NOMO-1 treated with dmso at 0.1 percent for 144 hours (cell line): ENCODE measurements around the gene DMKN.

ENCODE experiments used
- DNase-seq: peaks from one replicate; lab custom pipeline; 2025; ENCODE audit not compliant: unreplicated experiment; lab: John Stamatoyannopoulos, UW

The DMKN gene, protein sequence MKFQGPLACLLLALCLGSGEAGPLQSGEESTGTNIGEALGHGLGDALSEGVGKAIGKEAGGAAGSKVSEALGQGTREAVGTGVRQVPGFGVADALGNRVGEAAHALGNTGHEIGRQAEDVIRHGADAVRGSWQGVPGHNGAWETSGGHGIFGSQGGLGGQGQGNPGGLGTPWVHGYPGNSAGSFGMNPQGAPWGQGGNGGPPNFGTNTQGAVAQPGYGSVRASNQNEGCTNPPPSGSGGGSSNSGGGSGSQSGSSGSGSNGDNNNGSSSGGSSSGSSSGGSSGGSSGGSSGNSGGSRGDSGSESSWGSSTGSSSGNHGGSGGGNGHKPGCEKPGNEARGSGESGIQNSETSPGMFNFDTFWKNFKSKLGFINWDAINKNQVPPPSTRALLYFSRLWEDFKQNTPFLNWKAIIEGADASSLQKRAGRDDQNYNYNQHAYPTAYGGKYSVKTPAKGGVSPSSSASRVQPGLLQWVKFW

DNA sequence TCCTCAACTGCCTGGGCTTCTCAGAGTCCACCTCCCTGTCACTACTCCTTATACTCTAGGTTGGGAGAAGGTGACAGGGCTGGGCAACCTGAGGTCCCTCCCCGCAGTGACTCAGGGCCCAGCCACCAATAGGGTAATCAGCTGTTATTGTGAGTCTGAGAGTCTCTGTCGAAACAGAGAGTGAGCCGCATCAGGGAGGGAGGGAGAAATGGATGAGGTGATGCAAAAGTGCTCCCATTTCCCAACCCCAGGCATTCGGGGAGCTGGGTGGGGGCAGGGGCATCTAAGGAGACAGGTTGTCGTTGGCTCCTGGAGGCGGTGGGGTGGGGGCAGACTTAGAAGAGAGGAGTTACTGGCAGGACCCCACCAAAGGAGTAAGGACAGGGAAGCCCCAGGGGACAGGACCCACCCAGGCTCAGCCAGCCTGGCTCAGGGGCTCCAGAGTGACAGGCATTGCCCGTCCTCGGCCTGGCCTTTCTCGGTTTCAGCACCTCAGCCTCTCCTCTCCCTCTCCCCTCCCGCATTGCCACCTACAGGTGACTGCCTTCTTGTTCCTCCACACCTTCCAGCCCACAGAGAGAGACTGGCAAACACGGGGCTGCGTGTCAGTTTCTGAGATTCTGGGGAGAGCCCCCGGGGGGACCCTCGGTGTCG is at the start of gene DMKN:
Gene DMKN (minus strand): TSS at position 22 of the 654 bp plus-strand sequence. CDS start 174 bp downstream, outside the sequence.
- no peak for DNase-seq

- no peak for DNase-seq
Observed at GRCh38 chr19:35562776-35563175, 49.3 kb upstream of the DMKN start.

DNA sequence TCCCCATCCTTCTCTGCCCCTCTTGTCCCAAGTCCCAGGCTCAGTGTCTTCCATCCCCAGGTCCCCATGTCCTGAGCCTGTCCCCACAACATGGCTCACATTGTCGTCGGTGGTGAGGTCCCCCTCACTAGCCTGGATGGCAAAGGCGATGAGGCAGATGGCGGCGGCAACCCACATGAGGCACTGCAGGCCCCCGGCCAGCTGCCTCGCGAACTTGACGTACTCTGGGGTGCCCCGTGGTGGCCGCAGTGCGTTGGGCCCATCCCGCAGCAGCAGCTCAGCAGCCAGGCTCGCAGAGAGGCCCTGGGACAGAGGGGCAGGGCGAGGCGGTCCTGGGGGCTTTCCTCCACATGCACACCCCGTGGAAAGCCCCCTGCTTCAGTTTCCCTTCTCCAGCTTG is 48.9 kb upstream of the DMKN start:
- DNase-seq = no peak

- DNase-seq = no peak
Observed at GRCh38 chr19:35561436-35561835, 48.0 kb upstream of the DMKN start.

- no peak for DNase-seq
Observed at GRCh38 chr19:35560677-35561076, 47.2 kb upstream of the DMKN start.

DNA sequence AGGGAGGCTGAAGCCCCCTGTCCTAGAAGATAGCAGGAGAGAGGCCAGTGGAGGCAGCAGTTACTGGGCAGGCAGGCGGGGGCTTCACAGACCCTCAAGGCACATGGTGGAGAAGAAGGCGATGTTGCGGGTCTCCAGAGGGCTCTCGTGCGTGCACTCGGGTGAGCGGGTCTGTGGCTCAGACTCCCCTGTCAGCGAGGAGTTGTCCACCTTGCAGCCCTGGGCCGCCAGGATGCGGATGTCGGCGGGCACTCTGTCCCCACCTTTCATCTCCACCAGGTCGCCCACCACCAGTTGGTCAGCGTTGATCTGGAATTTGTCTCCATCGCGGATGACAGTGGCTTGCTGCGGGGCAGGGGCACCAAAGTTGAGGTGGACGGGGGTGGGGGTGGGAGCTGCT is 46.8 kb upstream of the DMKN start:
- no peak for DNase-seq

GRCh38 chr19:35559781-35560180 is 46.3 kb upstream of the DMKN start:
- no peak for DNase-seq

GRCh38 chr19:35559281-35559659 is 45.8 kb upstream of the DMKN start:
- DNase-seq = no peak

DNA sequence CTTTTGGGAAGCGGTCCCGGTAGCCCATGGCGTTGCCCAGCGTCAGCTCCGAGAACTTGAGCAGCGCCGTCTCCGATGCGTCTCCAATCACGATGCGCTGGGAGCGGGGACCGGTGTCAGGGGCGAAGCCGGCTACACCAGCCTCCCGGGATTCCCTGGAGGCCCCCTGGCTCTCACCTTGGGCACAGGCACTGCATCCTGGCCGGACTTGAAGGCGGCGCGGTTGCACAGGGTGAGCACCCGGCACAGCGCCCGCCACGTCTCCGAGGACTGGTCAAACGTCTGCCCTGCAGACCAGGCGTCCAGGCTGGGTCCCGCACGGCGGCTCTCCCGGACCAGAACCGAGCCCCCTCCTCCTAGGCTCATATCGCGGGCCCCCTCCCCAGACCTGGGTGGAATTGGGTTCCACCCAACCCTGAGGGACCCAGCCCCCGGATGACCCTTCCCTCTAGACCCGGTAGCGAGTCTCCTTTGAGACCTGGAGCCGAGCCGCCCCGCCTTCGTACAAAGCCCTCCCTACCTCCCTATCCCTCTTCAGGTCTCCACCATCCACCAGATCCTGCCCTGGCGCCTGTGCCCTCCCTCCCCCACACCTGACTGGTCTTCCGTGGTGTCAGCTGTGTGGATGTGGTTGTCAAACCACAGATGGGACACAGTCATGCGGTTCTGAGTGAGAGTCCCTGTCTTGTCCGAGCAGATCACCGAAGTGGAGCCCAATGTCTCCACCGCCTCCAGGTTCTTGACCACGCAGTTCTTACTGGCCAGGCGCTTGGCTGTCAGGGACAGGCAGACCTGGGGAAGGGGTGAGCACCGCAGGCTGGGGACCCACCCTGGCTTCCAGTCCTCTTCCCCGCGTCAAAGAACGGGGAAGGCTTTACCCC is 45.2 kb upstream of the DMKN start:
- no peak for DNase-seq

GRCh38 chr19:35557539-35558399 is 44.3 kb upstream of the DMKN start:
- no peak for DNase-seq

DNA sequence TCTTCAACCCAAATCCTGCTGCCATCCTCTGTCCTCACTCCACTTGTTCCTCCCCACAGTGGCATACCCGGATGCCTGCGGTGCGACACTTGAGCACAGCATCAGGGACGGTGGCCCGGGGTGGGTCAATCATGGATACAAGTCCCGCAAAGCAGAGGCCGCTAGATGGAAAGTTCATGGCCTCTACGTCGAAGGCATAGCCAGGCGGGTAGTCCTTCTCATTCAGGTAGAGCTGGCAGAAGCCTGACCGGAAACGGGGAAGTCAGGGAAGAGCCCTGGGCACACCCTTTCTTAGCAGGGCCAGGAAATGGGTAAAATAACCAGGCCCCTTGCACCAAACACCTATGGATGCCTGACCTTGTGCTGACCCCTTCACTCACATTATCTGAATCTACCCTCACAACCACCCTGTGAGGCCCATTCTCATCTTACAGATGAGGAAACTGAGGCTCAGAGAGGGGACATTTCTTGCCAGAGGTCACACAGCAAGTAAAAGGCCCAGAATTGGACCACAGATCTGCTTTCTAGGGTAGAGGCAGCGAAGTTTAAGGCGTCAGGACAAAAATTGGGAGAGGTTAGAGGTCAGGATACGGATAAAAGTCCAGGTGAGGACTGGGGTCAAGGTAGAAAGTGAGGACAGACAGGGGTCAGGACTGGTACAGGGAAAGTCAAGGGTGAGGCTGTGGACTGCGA is 43.5 kb upstream of the DMKN start:
- no peak for DNase-seq

DNA sequence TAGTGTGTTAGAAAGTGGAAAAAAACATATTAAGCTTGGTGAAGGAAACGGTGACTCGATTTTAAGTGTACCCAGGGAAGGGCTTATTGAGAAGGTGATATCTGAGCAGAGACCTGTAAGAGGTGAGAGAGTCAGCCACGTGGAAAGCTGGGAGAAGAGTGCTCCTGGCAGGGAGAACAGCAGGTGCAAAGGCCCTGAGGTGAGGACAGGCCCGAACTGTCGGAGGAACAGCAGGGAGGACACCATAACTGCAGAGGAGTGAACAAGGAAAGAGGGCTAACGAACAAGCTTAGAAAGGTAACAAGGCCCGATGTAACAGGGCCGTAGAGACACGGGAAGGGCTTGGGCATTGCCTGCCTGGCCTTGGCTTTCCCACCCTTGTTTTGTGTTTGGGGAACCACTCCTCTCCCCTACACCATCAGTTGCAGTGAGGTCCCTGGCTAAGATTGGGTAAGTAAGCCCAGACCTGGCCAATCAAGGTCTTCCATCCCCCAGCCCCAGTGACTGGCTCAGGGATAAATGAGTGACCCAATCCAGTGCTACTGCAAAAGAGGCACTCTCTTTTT is 42.7 kb upstream of the DMKN start:
- DNase-seq = no peak

DNA sequence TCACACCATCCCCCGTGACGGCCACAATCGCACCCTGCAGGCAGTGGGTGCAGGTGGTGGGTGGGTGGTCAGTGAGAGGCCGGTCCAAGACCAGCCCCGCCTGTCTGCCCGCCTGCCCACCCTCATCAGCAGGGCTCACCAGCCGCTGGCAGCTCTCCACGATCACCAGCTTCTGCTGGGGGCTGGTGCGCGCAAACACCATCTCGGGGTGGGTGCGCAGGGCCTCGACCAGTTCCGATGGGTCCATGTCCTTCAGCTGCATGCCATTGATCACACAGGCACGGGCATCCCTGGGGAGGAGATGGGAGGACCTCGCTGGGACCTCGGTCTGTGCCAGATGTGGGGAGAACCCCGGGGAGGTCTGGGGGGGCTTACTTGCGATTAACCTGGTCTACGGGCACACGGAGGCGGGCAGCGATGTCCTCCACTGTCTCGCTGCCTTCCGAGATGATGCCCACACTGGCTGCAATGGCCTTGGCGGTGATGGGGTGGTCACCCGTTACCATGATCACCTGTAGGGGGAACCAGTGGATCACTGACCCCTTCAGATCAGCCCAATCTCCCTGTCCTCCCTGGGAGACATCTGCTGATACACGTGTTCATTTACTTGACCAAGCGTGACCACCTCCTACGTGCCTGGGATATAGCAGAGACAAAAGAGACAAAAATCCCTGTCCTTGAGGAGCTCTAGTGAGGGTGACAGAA is 42.0 kb upstream of the DMKN start:
- no peak for DNase-seq

GRCh38 chr19:35554076-35554475 is 40.6 kb upstream of the DMKN start:
- DNase-seq = no peak

- DNase-seq = no peak
Observed at GRCh38 chr19:35553385-35554000, 40.0 kb upstream of the DMKN start.

GRCh38 chr19:35552534-35553384 is 39.3 kb upstream of the DMKN start:
- no peak for DNase-seq

- no peak for DNase-seq
Observed at GRCh38 chr19:35551091-35551810, 37.8 kb upstream of the DMKN start.
